ENCODE measurements around the gene LINC00305. TPM values are rescaled to one million over a fixed set of nuclear protein-coding genes. Genes with fewer than 3 reads are reported as not detected.

LINC00305 gene
- total RNA-seq, 1 donor from 2014 or later = not detected

GRCh38 chr18:64052772-64053171, 96.1 kb downstream of the LINC00305 start:
- intact Hi-C loops (cut with DNase I) = no loop called here
- ATAC-seq (ENCODE audit: poor library complexity) (no peak), DNase-seq (no peak)

GRCh38 chr18:64044616-64045015, 104.3 kb downstream of the LINC00305 start:
- ATAC-seq (ENCODE audit: poor library complexity) (no peak), DNase-seq (no peak)
- intact Hi-C loops (cut with DNase I) = no loop called here

- intact Hi-C loops (cut with DNase I) = no loop called here
- DNase-seq (no peak), ATAC-seq (ENCODE audit: poor library complexity) (no peak)
Measured at GRCh38 chr18:64042728-64043358, 106.0 kb downstream of the LINC00305 start.

- intact Hi-C loops (cut with DNase I) = no loop called here
- ATAC-seq (ENCODE audit: poor library complexity) = no peak
Measured at GRCh38 chr18:64037812-64038414, 111.0 kb downstream of the LINC00305 start.

GRCh38 chr18:64032312-64032711, 116.6 kb downstream of the LINC00305 start:
- ATAC-seq (ENCODE audit: poor library complexity) = no peak
- no peak for DNase-seq
- intact Hi-C loops (cut with DNase I) = no loop called here

More at GRCh38 chr18:64037812-64038414, 111.0 kb downstream of the LINC00305 start:
- no peak for DNase-seq

GRCh38 chr18:64031411-64031810, 117.5 kb downstream of the LINC00305 start:
- ATAC-seq (ENCODE audit: poor library complexity) (no peak), DNase-seq (no peak)
- intact Hi-C loops (cut with DNase I) = no loop called here

Other genes starting within 250 kb of the LINC00305 start
- not detected for gene SERPINB10, start 241.1 kb downstream of the LINC00305 start, total RNA-seq
- gene HMSD, start 199.8 kb downstream of the LINC00305 start, total RNA-seq = 0.27 TPM
- gene SERPINB8, start 179.0 kb downstream of the LINC00305 start, total RNA-seq = 1.6 TPM